ENCODE measurements around the gene ADH4. TPM values are rescaled to one million over a fixed set of nuclear protein-coding genes. Genes with fewer than 3 reads are reported as not detected.
"Not testable (repeated sequence)": the region's sequence is repeated elsewhere in the genome, so short reads cannot be mapped to it uniquely, and the experiment has no call there.

Gene ADH4
- not detected in 2 replicates for total RNA-seq (ENCODE audit: low replicate concordance)

GRCh38 chr4:99144070-99144469 is at the start of gene ADH4:
TSS of gene ADH4 (minus strand) at chr4:99144297. CDS start at chr4:99144222, 75 bp downstream.
- DNase-seq (ENCODE audit: low read depth) = peak; percentile 53
- TF ChIP-seq CTCF (IDR thresholded peaks at IDR 0.05; ENCODE audit: insufficient read depth, low read length) = no peak
- no peak within 1 kb of the TSS for H3K4me3 ChIP-seq (ENCODE audit: low read depth, low read length)

- no peak for DNase-seq (ENCODE audit: low read depth)
- H3K4me3 ChIP-seq (ENCODE audit: low read depth, low read length) = no peak overlapping the region
- no peak for TF ChIP-seq CTCF (IDR thresholded peaks at IDR 0.05; ENCODE audit: insufficient read depth, low read length)
Observed at GRCh38 chr4:99190336-99190735, 46.2 kb upstream of the ADH4 start.

GRCh38 chr4:99189900-99190299 is 45.8 kb upstream of the ADH4 start:
- DNase-seq (ENCODE audit: low read depth) = peak; percentile 22
- not testable (repeated sequence) for H3K4me3 ChIP-seq (ENCODE audit: low read depth, low read length)

DNA sequence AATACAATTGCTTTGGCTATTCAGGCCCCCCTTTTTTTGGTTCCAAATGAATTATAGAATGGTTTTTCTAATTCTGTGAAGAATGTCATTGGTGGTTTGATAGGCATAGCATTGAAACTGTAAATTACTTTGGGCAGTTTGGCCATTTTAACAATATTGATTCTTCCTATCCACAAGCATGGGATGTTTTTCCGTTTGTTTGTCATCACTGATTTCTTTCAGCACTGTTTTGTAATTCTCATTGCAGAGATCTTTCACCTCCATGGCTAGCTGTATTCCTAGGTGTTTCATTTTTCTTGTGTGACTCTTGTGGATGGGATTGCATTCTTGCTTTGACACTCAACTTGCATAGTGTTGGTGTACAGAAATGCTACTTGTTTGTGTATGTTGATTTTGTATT is 41.9 kb upstream of the ADH4 start:
- TF ChIP-seq CTCF (IDR thresholded peaks at IDR 0.05; ENCODE audit: insufficient read depth, low read length) = no peak

GRCh38 chr4:99185581-99185980 is 41.5 kb upstream of the ADH4 start:
- DNase-seq (ENCODE audit: low read depth) = no peak

More for the DNA sequence above, 41.9 kb upstream of the ADH4 start:
- H3K4me3 ChIP-seq (ENCODE audit: low read depth, low read length) = no peak overlapping the region
- no peak for DNase-seq (ENCODE audit: low read depth)

GRCh38 chr4:99180382-99181070 is 36.4 kb upstream of the ADH4 start:
- TF ChIP-seq CTCF (IDR thresholded peaks at IDR 0.05; ENCODE audit: insufficient read depth, low read length) = no peak
- H3K4me3 ChIP-seq (ENCODE audit: low read depth, low read length) = no peak overlapping the region
- peak; percentile 86 for DNase-seq (ENCODE audit: low read depth)

More at GRCh38 chr4:99185581-99185980, 41.5 kb upstream of the ADH4 start:
- H3K4me3 ChIP-seq (ENCODE audit: low read depth, low read length) = no peak overlapping the region
- no peak for TF ChIP-seq CTCF (IDR thresholded peaks at IDR 0.05; ENCODE audit: insufficient read depth, low read length)

DNA sequence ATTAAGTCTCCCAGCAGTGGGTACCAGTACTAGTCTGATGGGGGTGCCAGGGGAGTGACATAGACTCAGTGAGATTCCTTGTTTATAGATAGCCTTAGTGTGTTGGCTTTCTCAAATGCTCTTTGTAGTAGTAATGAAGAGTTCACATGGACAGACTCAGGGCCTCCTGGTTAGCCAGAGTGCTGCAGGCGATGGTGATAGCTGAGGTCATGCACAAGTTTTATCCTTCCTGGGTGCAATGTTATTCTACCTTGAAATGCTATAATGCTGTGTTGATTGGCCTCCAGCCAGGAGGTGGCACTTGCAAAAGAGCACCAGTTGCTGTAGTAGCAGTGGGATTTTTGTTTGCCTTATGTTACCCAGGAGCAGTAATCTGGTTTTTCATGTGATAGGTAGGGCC is 35.5 kb upstream of the ADH4 start:
- H3K4me3 ChIP-seq (ENCODE audit: low read depth, low read length) = no peak overlapping the region
- no peak for DNase-seq (ENCODE audit: low read depth)
- no peak for TF ChIP-seq CTCF (IDR thresholded peaks at IDR 0.05; ENCODE audit: insufficient read depth, low read length)
